ENCODE measurements around the gene BTBD16. TPM values are rescaled to one million over a fixed set of nuclear protein-coding genes. Genes with fewer than 3 reads are reported as not detected.

The BTBD16 gene
- total RNA-seq, 1 donor from 2014 or later, result not detected

DNA sequence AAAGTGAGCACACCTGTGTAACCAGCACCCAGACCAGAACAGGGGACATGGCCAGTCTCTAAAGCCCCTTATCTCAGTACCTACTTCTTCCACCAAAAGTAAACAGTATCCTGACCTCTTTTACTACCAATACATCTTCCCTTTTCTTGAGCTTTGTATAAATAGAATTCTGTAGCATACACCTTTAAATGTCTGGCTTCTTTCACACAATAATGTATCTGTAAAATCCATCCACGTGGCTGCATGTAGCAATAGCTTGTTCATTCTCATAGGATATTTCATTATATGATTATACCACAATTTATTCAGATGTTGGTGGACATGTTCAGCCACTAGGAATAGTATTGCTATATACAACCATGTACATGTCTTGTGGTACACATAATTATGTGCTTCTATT is 40.6 kb downstream of the BTBD16 start:
- intact Hi-C loops (cut with micrococcal nuclease), result no loop called here

DNA sequence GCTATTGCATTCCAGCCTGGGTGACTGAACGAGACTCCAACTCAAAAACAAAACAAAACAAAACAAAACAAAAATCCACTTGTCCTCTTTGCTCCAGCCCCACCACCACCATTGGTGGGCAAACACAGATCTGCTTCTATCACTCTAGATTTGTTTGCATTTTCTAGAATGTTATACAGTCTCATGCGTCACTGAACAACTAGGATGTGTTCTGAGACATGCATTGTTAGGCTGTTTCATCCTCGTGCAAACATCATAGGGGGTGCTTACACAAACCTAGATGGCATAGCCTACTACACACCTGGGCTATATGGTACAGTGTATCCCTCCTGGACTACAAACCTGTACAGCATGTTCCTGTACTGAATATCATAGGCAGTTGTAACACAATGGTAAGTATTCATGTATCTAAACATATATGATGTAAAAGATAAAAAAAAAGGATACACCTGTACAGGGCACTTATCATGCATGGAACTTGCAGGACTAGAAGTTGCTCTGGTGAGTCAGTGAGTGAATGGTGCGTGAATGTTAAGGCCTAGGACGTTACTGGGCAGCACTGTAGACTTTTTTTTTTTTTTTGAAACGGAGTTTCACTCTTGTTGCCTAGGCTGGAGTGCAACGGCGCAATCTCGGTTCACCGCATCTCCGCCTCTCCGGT is 45.3 kb downstream of the BTBD16 start:
- intact Hi-C loops (cut with micrococcal nuclease), result no loop called here

DNA sequence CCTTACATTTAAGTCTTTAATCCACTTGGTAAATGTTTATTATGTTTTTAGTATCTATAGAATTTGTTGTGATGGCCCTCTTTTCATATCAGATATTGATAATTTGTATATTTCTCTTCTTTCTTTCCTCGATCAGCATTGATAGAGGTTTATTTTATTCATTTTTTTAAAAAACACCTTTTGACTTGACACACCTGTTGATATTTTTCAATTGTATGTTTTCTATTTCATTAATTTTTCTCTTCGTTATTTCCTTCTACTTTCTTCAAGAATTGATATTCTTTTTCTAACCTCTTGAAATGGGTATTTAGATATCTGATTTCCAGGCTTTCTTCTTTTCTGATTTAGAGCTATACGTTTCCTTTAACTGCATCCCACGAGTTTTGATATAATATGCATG is 50.9 kb downstream of the BTBD16 start:
- intact Hi-C loops (cut with micrococcal nuclease), result no loop called here

DNA sequence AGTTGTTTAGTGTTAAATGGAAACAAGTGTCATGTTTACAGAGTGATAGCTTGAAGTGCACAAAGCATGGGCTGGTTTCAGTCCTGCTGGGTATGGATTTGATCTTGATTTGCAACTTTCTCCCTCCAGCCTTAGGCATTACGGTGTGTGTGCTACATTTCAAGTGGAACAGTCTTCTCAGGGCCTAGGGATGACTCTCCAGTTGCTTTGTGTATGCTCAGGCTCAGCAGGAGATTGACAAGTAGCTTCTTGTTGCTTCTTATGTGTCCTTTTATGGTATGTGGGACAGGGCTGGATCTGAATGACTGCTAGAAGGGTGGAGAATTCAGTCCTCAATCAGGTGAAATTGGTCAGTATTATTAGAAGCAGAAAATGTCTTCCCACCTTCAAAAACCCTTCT is 52.1 kb downstream of the BTBD16 start:
- intact Hi-C loops (cut with micrococcal nuclease), result no loop called here

DNA sequence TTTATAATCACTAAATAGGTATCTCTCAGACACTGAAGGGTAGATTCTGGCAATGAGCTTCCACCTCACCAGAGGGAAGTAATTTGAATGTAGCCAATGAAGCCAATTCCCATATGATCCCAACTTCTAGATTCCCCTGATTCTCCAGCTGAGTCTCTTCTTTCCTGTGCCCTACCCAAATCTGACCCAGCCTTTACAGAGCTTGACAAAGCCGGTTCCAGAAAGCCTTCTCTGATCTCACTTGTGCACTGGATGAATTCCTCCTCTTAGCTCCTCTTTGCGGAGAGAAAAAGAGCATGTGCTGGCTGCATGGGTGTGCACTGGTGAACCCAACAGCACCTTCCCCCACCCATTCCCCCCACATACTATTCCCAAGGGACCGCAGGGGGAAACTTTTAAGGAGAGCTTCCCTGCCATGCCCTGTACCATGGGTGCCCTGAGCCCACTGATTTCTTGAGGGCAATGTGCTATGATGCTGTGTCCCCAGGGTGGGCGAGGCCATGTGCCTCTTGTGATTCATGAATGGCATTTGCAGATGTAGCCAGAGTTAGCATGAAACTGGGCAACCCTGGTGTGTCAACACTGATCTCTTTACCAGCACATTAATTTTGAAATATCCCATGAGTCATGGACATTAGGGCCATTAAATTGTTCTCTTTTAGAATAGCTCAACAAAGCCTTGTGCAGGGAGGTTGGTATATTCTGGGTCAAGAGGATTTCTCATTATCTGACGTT is 53.0 kb downstream of the BTBD16 start:
- intact Hi-C loops (cut with micrococcal nuclease), result no loop called here

DNA sequence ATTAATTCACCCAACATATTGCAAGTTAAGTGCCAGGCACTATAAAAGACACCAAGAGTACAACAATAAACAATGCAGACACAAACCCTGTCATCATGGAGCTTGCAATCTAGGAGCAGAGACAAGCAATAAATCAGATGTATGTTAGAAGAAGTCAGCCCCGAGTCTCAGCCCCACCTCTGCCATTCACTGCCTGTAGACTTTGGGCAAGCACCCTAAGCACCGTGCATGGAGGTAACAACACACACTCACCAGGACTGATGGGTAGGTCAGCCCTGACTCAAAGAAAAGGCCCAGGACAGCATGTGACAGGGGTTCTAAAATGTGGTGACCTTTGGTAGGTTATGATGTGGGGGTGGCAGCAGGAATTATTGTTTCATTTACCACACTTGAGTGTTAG is 54.1 kb downstream of the BTBD16 start:
- intact Hi-C loops (cut with micrococcal nuclease), result no loop called here

DNA sequence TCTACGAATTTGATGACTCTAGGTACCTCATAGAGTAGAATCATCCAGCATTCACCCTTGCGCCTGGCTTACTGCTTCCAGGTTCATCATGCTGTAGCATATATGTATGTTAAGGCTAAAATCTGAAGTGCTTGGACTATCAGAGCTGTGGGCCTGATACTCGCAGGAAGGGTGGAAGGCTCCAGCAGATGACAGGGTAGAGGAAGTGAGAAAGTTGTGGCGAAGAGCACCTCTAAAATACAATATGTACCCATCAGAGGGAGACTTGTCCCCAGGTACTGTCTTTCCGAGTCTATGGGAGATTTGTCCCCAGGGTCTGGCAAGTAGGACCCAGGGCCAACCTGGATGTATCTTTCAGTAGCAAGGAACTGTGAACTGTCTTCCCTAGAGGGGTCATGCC is 55.3 kb downstream of the BTBD16 start:
- intact Hi-C loops (cut with micrococcal nuclease), result no loop called here

DNA sequence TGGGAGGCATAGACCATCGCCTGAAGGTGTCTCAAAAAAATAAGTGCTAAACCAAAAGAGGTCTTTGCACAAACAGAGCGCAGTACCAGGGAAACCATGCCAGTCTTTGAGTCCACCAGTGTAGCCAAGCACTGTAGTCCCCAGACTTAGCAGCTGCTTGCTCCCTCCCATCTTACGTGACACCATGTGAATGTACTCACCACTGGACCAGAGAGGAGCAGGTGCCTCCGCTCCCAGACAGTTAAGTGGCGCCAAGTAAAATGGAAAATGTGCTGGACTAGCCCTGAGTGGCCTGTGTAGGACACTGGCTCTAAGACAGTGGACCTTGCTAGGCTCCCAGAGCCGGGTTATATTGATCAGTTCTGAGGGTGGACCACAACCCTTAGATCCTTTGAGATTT is 55.7 kb downstream of the BTBD16 start:
- intact Hi-C loops (cut with micrococcal nuclease), result no loop called here

DNA sequence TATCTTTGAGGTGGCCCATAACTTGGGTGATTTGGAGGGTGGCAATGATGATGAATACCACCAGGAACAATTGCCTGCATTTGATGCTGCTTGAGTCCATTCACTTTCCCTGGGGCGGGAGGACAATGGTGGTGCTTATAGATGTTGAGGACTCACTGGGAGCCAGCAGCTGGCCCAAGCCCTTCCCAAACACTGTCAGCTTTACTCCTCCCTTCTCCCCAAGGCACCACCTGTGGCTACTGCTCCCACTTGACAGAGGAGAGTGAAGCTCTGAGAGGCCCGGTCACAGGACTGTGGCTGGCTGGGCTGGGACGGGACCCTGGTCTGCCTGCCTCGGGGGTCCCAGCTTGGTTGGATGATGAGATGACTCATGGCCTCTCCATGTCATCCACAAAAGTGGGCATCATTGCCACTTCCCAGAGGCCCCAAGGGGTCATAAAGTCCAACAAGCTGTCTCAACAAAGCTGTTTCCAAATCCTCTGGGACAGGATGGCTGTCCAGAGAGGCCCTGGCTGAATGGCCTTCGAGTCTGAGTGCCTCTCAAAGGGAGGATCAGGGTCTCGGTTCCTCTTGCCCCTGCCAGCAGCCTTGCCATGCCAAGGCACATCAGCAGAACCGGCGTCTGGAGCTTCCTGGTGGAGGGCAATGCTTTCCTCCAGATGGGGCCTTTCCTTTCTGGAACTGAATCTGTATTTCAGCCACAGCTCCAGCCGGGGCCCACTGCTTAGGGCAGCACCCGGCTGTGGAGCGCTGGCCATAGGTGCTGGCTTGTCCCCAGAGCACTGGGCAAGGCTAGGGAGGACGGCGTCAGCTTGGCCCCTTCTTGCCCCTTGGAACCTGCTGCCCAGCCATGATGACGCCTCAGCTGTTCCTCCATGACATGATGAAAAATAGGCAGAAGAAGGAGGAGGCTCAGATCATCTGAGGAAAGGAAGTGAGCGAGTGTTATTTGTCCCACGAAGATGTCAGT is 56.4 kb downstream of the BTBD16 start:
- intact Hi-C loops (cut with micrococcal nuclease), result no loop called here

DNA sequence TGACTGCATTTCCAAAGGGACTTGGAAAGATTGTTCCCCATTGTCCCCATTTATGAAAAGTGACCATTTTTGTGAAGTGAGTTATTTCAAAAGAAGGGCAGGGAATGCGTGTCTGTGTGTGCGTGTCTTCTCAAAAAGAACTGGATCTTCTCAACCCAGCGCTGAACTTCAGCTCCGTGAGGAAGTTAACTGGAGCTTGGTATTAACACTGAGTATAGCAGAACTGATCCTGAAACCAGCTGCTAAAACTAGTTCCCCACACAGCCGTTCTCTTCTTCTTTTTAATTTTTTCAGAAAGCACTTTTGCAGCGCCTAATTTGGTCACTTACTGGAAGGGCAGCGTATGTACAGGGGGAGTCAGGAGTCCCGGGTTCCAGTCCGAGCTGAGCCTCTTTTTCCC is 57.6 kb downstream of the BTBD16 start:
- intact Hi-C loops (cut with micrococcal nuclease), result no loop called here

DNA sequence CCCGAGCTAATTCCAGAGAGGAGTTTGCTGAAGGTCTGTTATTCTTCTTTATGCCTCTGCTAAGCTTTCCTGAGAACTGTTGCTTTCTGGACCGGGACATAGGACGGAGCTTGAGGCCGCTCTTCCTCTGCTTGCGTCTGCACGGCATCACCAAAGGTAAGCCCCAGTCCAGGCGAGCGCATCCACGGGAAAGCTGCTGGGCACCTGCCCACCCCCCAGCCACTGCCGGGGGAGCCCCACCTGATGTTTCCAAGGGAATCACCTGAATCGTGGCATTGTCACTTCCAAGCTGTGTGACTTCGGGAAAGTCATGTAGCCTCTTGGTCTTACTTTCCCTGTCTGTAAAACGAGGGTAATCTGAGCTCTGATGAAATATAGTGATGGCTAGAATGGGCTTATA is 58.3 kb downstream of the BTBD16 start:
- intact Hi-C loops (cut with micrococcal nuclease), result no loop called here

DNA sequence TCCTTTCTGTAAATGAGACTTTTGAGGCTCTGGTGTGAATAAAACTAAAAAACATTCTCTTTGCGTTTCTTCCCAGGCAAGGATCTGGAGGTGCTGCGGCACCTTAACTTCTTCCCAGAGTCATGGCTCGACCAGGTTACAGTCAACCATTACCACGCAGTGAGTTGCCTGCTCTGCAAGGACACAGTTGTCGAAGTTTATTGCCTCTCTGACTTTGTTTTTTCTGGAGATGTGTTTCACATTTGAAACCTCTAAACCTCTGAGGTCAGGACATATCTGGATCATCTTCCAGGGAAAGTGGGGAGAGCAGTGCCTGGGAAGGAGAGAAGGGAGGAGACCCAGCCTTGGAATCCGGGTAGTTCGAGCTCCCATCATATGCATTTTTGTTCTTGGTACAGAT is 60.0 kb downstream of the BTBD16 start:
- intact Hi-C loops (cut with micrococcal nuclease), result no loop called here

DNA sequence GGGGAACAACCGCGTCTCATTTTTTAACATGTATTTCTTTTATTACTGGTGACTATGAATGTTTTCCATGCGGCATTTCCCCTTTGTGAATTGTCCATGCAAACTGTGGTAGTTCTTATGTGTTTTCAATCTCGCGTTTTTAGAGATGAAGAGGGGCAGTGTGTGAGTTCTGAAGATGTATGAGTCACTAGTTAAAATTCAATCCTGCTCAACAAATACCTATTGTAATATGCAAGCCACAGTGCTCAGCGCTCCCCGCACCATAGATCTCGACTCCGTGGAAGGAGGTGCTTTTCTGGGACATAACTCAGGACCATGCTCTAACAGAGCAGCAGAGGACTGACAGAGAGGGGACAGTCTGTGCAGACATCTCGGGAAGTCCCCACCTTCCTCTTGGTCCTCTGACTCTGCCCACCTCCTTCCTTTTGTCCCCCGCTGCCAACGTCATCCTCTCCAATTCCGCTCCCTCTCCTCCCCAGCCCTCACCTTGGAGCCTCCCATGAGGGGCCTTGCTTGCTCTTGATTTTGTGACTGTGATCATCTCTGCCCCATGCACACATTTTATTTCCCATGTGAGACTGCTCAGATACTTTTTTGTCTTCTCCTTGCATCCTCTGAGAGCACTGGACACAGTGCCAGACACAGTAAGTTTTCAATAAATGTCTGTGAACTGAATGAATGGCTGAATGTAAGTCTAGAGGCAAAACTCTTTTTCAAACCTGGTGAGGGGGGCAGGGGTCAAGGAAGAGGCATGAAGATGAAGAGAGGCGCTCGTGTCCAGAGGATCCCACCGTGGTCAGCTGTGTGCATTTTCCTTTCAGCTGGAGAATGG is 60.7 kb downstream of the BTBD16 start:
- intact Hi-C loops (cut with micrococcal nuclease), result no loop called here

DNA sequence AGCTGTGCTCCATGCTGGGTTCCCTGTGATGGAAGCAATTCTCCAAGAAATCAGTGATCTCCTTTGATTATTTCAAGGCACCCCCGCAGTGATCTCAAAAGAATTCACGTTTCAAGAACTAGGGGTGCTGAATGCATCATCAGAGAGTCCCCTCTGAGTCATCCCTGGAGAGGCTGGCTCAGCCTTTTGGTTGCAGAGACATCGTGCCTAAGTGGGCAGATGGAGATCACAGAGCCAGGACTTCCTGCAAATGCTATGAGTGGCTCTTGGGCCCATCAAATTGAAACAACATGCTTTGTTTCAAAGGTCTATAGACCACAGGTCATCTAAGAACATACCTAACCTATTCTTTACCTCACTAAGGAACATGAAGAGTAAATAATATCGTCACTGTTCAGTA is 61.9 kb downstream of the BTBD16 start:
- intact Hi-C loops (cut with micrococcal nuclease), result no loop called here

DNA sequence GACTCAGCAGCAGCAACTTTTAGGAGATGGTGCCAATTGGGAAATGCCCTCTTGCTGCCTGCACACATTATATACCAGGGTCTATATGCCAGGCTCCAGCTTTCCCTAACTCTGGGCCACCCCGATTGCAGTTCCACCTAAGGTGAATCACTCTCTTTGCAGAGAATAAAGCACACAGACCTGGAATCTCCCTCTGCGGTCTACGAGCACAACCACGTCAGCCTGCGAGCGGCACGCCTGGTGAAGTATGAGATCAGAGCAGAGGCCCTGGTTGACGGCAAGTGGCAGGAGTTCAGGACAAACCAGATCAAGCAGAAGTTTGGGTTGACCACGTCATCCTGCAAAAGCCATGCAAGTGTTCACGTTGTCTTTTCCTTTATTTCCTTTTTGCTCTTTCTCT is 65.2 kb downstream of the BTBD16 start:
- intact Hi-C loops (cut with micrococcal nuclease), result no loop called here

DNA sequence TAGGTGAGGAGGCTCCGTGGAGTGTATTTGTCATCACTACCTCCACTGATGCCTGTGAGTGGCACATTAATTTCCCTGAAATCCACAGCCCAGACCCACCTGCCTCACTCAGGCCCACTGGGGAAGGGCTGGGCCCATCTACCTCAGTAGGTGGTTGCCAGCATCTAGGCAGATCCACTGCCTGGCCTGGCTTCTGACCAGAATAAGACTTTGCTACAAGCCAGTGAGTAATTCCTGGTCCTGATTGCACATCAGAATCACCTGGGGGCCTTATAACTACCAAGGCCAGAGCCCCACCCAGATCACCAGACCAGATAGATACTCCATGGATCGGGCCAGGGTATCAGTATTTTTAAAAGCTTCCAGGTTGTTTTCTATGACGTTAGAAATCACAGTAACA is 65.9 kb downstream of the BTBD16 start:
- intact Hi-C loops (cut with micrococcal nuclease), result no loop called here

DNA sequence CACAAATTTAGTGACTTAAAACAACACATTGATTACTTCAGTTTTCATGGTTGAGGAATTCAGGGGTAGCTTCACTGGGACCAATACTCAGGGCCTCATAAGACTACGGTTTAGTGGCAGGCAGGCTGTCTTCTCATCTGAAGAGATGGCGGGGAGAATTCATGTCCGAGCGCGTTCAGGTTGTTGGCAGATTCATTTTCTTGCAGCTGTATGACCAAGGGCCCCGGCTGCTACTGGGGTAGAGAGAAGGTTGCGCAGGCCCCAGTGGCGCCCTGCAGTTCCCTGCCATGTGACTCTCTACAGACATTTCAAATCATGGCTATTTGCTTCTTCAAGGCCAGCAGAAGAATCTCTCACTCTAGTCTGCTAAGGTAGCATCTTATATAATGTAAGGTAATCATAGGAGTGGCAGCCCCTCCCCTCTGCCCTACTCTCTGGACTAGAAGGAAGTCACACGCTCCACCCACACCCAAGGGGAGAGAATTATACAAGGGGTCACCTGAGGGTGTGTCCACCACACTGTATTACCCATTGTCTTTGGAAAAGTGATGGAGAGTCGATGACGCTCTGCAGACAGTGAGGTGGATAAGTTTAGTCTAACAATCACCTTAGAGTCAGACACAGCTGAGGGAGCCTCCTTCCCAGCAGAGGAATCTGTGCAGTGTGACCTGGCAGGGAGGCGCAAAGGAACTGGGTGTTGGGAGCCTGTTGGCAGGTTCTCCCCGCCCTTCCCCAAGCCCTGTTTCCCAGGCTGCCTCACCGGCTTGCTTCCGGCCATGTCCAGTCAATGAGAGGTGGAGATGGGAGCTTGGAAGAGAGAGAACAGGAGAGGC is 67.7 kb downstream of the BTBD16 start:
- intact Hi-C loops (cut with micrococcal nuclease), result no loop called here

DNA sequence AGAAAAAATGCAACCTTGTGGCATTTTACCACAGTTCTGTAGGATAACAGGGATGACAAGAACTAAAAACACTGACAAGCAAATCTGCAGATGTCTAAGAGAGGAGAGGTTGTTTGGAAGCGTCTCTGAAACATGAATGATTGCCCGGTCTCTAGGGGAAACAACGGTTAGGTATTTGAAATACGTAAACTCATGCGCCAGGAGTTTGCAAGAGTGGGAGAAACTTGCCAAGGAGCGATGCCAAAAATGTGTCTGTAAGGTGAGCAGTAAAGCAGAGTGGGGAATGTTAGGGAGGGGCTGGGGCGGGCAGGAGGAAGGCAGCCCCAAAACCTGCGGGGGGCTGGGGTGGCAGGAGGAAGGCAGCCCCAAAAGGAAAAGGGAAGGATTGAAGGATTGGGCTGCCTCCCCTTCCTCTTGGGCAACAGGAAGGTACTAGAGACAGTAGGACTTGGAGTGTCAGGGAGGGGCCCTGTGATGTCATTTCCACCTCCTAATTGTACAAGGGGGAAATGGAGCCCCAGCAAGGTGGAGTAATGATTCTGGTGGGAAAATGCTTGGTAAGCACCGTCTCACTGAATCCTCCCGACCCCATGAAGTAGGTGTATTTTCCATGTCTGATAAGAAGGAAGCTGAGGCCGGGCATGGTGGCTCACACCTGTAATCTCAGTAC is 70.2 kb downstream of the BTBD16 start:
- intact Hi-C loops (cut with micrococcal nuclease), result no loop called here

DNA sequence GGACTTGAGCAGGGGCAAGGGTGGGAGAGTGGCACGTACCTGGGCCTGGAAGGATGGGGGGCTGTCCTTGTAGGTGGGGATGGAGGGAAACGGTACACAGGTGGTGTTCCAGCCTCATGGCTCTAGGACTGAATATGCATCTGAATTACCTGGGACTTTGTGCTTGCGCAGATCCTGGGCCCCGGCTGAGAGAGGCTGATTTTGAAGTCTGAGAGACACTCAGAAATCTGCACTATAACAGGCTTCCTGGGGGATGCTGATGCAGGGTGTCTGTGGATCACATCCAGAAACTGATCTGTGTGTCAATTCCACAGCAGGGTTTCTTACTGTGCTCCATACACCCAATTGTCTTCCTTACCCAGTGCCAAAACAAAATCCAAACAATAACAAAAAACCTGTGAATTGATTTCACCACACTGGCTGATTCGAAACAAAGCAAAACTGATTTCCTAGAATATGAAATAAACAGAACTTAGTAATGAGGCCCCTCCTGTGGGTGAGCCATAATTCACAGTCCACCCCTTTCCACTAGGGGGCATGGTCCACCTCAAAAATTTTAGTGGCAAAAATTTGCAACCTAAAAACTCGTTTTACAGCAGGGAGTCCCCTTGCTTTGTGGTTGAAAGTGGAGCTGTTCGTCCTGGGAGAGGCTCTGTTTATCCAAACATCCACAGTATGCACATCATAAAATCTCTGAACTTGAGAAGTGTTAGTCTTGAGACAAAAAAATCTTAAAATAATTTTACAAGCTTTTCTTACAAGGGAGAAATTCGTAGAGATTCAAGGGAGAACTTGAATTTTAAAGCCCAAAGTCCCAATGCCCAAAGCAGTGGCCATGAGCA is 71.4 kb downstream of the BTBD16 start:
- intact Hi-C loops (cut with micrococcal nuclease), result loop anchor here (1.0 kb wide), 3 partner anchors 44 to 223 kb away; no protein-coding TSS in a partner anchor
